ENCODE measurements around the gene LIN37. TPM values are rescaled to one million over a fixed set of nuclear protein-coding genes. Genes with fewer than 3 reads are reported as not detected.

Gene LIN37
- total RNA-seq, 1 donor from 2014 or later = 9.0 TPM

- no peak for DNase-seq (ENCODE audit: low spot score)
- H3K27ac Mint-ChIP-seq (ENCODE audit: unreplicated experiment) = peak overlapping the region; percentile 9
- H3K27me3 Mint-ChIP-seq (ENCODE audit: unreplicated experiment) = peaks cover 9% of the 10 kb centered on the region
- peaks cover 16% of the 10 kb centered on the region for H3K4me1 Mint-ChIP-seq (ENCODE audit: unreplicated experiment)
- H3K36me3 Mint-ChIP-seq (ENCODE audit: low read depth, unreplicated experiment) = no peaks in the 10 kb centered on the region
- peak overlapping the region; percentile 21 for H3K4me3 Mint-ChIP-seq (ENCODE audit: unreplicated experiment)
- no peaks in the 10 kb centered on the region for H3K9me3 Mint-ChIP-seq (ENCODE audit: unreplicated experiment)
- TF ChIP-seq CTCF (IDR thresholded peaks at IDR 0.05; ENCODE audit: unreplicated experiment) = no peak
Observed at GRCh38 chr19:35713904-35714495, 34.4 kb upstream of the LIN37 start.

- peaks cover 22% of the 10 kb centered on the region for H3K4me1 Mint-ChIP-seq (ENCODE audit: unreplicated experiment)
- TF ChIP-seq CTCF (IDR thresholded peaks at IDR 0.05; ENCODE audit: unreplicated experiment) = no peak
- H3K27ac Mint-ChIP-seq (ENCODE audit: unreplicated experiment) = peak overlapping the region; percentile 9
- no peak for DNase-seq (ENCODE audit: low spot score)
- peaks cover 9% of the 10 kb centered on the region for H3K27me3 Mint-ChIP-seq (ENCODE audit: unreplicated experiment)
- no peaks in the 10 kb centered on the region for H3K9me3 Mint-ChIP-seq (ENCODE audit: unreplicated experiment)
- H3K36me3 Mint-ChIP-seq (ENCODE audit: low read depth, unreplicated experiment) = no peaks in the 10 kb centered on the region
- peak overlapping the region; percentile 62 for H3K4me3 Mint-ChIP-seq (ENCODE audit: unreplicated experiment)
Observed at GRCh38 chr19:35714601-35715354, 33.6 kb upstream of the LIN37 start.

- DNase-seq (ENCODE audit: low spot score) = no peak
- no peak overlapping the region for H3K4me3 Mint-ChIP-seq (ENCODE audit: unreplicated experiment)
- H3K36me3 Mint-ChIP-seq (ENCODE audit: low read depth, unreplicated experiment) = peaks cover 4% of the 10 kb centered on the region
- no peak overlapping the region for H3K27ac Mint-ChIP-seq (ENCODE audit: unreplicated experiment)
- peaks cover 13% of the 10 kb centered on the region for H3K27me3 Mint-ChIP-seq (ENCODE audit: unreplicated experiment)
- H3K9me3 Mint-ChIP-seq (ENCODE audit: unreplicated experiment) = no peaks in the 10 kb centered on the region
- no peak for TF ChIP-seq CTCF (IDR thresholded peaks at IDR 0.05; ENCODE audit: unreplicated experiment)
- peaks cover 22% of the 10 kb centered on the region for H3K4me1 Mint-ChIP-seq (ENCODE audit: unreplicated experiment)
Observed at GRCh38 chr19:35715355-35715809, 33.0 kb upstream of the LIN37 start.

- peak overlapping the region; percentile 96 for H3K4me3 Mint-ChIP-seq (ENCODE audit: unreplicated experiment)
- peaks cover 22% of the 10 kb centered on the region for H3K4me1 Mint-ChIP-seq (ENCODE audit: unreplicated experiment)
- H3K36me3 Mint-ChIP-seq (ENCODE audit: low read depth, unreplicated experiment) = peaks cover 4% of the 10 kb centered on the region
- no peak for TF ChIP-seq CTCF (IDR thresholded peaks at IDR 0.05; ENCODE audit: unreplicated experiment)
- H3K27ac Mint-ChIP-seq (ENCODE audit: unreplicated experiment) = peak overlapping the region; percentile 82
- H3K27me3 Mint-ChIP-seq (ENCODE audit: unreplicated experiment) = peaks cover 13% of the 10 kb centered on the region
- DNase-seq (ENCODE audit: low spot score) = peak; percentile 60
- no peaks in the 10 kb centered on the region for H3K9me3 Mint-ChIP-seq (ENCODE audit: unreplicated experiment)
Observed at GRCh38 chr19:35715981-35716800, 32.2 kb upstream of the LIN37 start.
